Activated CD8-positive, alpha-beta memory T cell treated with anti-CD3 and anti-CD28 coated beads, Interleukin-2, amount 50 U/mL, for 1 hour (primary cell): Measurements from ENCODE around the gene ASIC4.

Source experiments
- DNase-seq: peaks from one replicate; pipeline ENCODE4 v3.0.0-alpha.2; 2020; ENCODE audit errors: extremely low read depth

The ASIC4 gene

GRCh38 chr2:219482674-219483405 lies 31.4 kb upstream of the ASIC4 start:
- no peak for DNase-seq

- no peak for DNase-seq
Measured at GRCh38 chr2:219483451-219484342, 30.6 kb upstream of the ASIC4 start.

GRCh38 chr2:219484343-219485200 lies 29.7 kb upstream of the ASIC4 start:
- no peak for DNase-seq

GRCh38 chr2:219485201-219485580 lies 29.1 kb upstream of the ASIC4 start:
- DNase-seq: no peak

- no peak for DNase-seq
Measured at GRCh38 chr2:219486380-219486959, 27.8 kb upstream of the ASIC4 start.

- DNase-seq: no peak
Measured at GRCh38 chr2:219488149-219488843, 26.0 kb upstream of the ASIC4 start.

GRCh38 chr2:219488844-219489194 lies 25.5 kb upstream of the ASIC4 start:
- no peak for DNase-seq

- DNase-seq: no peak
Measured at GRCh38 chr2:219489315-219489714, 25.0 kb upstream of the ASIC4 start.

GRCh38 chr2:219490186-219490585 lies 24.1 kb upstream of the ASIC4 start:
- DNase-seq: no peak

GRCh38 chr2:219490600-219491130 lies 23.6 kb upstream of the ASIC4 start:
- no peak for DNase-seq

- DNase-seq: no peak
Measured at GRCh38 chr2:219491278-219491963, 22.9 kb upstream of the ASIC4 start.

- no peak for DNase-seq
Measured at GRCh38 chr2:219492575-219492974, 21.7 kb upstream of the ASIC4 start.

GRCh38 chr2:219493086-219493485 lies 21.2 kb upstream of the ASIC4 start:
- no peak for DNase-seq

- DNase-seq: no peak
Measured at GRCh38 chr2:219494952-219495530, 19.2 kb upstream of the ASIC4 start.

GRCh38 chr2:219495531-219496122 lies 18.7 kb upstream of the ASIC4 start:
- DNase-seq: no peak

- no peak for DNase-seq
Measured at GRCh38 chr2:219496247-219496824, 17.9 kb upstream of the ASIC4 start.

- DNase-seq: no peak
Measured at GRCh38 chr2:219496825-219497494, 17.3 kb upstream of the ASIC4 start.

- no peak for DNase-seq
Measured at GRCh38 chr2:219497495-219498279, 16.6 kb upstream of the ASIC4 start.
